Effector CD4-positive, alpha-beta T cell (primary cell): ENCODE results near the gene ECSCR.
"Not testable (repeated sequence)": the region's sequence is repeated elsewhere in the genome, so short reads cannot be mapped to it uniquely, and the experiment has no call there.

ENCODE experiments used
- DNase-seq: peaks from one replicate; pipeline ENCODE4 v3.0.0-alpha.2; 2020
- total RNA-seq: gene quantifications from one replicate; lab custom pipeline; 2026; lab: John Stamatoyannopoulos, UW

ECSCR gene, protein sequence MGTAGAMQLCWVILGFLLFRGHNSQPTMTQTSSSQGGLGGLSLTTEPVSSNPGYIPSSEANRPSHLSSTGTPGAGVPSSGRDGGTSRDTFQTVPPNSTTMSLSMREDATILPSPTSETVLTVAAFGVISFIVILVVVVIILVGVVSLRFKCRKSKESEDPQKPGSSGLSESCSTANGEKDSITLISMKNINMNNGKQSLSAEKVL
- total RNA-seq, result 0.56 reads per million

DNA sequence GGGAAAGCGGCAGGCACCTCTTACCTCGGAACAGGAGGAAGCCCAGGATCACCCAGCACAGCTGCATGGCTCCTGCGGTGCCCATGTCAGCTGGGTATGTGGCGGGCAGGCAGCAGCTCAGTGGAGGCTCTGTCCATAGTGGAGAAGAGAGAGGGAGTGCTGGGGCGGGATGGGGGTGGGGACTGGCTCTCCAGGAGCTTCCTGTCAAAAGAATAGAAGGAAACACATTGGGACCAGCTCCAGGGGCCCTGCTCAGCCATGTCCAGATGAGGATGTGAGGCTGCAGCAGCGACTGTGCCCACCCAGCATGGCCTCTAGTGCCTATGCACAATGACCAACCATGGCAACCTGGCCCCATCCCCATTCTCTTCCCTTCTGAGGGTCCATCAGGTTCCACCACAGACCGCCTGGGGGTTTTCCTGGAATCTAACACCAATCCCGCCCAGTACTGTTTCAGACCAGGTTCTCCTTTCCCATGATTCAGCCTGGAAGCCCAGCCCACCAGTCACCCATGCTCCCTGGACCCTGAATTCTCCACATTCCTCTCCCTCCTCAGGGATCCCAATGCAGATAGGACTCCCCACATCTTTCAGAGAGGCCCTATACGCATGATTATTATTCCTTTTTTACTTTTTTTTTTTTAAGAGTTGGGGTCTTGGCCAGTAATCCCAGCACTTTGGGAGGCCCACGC is at the start of gene ECSCR:
Gene ECSCR (minus strand): TSS at position 158 of the 691 bp plus-strand sequence. CDS start 73 bp downstream, at position 85.
- DNase-seq, result no peak

DNA sequence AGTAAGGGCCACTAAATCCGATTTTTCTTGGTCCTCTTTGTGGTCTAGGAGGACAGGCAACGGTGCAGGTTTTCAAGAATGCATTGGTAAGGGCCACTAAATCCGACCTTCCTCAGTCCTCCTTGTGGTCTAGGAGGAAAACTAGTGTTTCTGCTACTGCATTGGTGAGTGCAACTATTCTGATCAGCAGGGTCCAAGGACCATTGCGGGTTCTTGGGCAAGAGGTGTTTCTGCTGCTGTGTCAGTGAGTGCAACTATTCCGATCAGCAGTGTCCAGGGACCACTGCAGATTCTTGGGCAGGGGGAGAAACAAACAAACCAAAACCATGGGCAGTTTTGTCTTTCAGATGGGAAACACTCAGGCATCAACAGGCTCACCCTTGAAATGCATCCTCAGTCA is 42.2 kb upstream of the ECSCR start:
- DNase-seq, result not testable (repeated sequence)

DNA sequence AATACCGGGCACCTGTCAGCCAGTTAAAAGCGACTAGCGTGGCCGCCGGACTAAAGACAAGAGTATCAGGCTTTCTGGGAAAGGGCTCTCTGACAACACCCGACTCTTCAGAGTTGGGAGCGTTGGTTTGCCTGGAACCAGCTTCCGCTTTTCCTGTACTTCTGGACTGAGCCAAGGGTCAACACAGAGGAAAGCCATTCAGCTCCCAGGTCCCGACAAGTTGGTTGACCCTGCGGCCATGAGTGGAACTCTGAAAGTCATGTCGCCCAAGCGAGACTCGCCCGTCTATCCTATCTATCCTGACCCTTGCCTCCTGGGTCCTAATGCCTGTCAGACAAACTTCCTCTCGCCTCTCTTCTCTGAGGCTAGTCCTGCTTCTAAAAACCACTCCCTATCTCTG is 41.3 kb upstream of the ECSCR start:
- not testable (repeated sequence) for DNase-seq

DNA sequence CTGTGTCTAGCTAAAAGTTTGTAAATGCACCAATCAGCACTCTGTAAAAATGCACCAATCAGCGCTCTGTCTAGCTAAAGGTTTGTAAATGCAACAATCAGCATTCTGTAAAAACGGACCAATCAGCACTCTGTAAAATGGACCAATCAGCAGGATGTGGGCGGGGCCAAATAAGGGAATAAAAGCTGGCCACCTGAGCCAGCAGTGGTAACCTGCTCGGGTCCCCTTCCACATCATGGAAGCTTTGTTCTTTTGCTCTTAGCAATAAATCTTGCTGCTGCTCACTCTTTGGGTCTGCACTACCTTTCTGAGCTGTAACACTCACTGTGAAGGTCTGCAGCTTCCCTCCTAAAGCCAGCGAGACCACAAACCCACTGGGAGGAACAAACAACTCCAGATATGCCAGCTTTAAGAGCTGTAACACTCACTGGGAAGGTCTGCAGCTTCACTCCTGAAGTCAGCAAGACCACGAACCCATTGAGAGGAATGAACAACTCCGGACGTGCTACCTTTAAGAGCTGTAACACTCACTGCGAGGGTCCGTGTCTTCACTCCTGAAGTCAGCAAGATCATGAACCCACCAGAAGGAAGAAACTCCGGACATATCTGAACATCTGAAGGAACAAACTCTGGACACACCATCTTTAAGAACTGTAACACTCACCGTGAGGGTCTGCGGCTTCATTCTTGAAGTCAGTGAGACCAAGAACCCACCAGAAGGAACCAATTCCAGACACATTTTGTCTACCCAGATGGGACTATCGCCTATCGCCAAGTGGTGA is 40.7 kb upstream of the ECSCR start:
- not testable (repeated sequence) for DNase-seq

DNA sequence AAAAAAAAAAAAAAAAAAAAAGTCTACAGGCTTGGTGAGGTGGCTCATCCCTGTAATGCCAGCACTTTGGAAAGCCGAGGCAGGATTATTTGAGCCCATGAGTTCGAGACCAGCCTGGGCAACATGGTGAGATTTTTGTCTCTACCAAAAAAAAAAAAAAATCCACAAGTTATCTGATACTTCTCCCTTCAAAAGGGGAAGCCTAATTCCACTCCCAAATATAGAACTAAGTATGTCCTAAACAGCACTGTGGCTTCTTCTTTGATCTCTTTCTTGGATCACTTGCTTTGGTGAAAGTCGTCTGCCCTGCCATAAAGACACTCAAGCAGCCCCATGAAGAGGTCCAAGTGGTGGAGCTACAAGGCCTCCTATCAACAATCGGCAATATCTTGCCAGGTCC is 38.8 kb upstream of the ECSCR start:
- no peak for DNase-seq

DNA sequence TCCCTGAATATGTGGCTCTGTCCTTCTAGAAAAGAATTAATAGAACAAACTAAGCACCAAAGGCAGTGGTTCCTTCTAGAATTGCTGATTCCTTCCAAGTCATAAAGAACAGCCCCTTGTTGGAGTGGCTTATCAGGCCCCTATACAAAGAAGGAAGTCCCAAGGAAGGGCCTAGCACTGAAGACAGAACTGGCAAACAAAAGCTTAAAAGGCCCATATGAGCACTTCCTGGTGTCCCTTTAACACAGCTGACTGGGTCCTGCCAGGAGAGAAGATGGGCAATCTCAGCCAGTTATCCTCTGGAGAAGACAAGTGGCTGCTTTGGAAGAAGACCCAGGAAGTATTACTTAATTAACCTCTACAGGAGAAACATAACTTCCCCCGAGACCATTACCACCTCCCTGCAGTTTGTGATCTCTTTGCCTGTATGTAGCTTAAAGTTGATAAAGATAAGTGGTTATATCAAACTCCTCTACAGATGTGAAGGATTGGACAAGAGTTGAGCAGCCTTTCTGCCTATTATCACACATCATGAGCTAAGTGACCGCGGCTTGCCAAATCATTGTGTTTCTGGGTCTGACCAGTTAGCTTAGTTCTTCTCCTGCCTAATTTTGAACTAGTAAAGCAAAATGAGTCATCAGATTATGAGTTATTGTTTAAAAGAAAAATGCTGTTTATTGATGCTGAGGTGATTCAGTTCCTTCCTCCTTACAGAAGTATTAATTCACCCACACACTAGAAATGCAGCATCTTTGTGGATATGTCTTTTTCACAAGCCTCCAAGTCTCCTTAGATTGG is 33.3 kb upstream of the ECSCR start:
- no peak for DNase-seq

DNA sequence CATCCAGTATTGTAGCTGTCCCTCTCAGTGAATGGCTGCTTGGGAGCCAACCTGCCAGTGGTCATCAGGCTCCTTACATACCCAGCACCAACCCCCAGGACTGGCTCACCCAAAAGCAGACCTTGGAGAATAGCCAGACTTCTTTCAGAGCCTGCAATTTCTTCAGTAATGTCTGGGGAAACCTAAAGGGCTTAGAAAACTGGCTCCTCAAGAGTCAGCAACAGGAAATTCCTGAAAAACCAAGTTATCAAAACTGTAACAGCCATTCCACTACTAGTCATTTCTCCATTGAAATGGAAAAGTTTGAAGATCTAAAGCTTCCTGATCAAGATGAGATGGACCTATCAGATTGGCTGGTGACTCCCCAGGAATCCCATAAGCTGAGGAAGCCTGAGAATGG is 32.3 kb upstream of the ECSCR start:
- no peak for DNase-seq

DNA sequence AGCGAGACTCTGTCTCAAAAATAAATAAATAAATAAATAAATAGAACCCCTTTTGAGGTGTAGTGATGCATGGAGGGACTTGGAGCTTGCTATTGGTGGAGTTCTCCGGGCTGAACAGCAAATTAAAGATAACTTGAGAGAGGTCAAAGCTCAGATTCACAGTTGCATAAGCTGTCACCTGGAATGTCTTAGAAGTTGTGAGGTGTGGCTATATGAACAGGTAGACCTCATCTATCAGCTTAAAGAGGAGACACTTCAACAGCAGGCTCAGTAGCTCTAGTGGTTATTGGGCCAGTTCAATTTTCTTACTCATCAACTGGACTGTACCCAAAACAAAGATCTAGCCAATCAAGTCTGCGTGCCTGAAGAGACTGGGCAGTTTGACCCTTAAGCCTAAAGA is 31.7 kb upstream of the ECSCR start:
- DNase-seq, result no peak

DNA sequence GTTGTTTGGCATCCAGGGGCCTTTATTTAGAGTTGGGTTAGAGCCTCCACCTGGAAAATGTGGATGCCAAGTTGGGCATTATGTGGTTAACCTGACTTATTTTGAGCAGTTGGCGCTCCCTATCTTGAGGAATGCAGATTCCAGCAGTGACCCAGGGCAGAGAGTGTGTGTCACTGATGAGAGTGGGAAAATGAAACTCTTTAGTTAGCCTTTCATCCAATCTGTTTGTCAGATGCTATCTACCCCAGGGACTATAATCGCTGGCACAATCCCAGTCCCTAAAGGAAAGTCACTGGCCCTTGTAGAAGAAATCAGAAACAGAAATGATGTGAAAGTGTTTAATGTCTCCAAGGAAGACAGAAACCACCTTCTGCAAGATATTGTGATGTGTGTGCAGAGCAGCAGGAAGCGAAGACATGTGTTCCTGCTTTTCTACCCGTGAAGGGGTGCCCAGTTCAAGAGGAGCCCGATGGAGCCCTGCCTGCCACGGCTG is 30.2 kb upstream of the ECSCR start:
- DNase-seq, result no peak

DNA sequence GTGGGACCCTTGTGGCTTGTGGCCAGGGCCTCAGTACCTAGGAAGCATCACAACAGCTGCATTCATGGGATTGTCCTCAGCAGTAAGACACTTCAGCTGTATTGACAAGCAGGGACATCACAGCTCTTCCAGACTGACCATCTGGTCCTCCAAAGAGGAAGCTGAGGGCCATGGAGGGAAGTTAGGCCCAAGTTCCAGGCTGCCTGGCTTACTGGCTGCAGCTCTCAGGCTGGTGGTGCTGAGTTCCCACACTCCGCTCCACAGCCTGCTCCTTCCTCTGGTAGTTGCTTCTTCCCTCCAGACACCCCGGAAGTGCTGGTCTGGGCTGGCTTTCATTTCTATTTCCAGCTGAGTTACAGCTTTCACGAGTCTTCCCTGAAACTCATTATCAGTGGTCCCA is 25.7 kb upstream of the ECSCR start:
- DNase-seq, result no peak

DNA sequence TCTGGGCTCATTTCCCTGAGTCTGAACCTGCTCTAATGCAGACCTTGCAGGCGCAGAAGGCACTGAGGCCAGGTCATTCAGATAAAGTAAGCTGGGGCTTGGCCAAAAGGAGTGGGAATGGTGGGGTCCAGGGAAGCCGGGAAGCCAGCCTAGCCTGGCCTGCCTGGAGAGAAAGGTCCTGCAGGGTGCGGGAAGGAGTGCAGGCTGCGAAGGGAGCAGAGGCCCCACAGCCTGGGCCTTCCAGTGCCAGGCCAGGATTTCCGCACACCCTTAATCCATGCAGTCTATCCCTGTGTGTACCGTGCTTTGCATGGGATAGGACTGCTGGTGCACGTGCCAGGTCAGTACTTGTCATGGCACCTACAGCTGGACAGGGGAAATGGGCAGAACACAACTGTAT is 23.7 kb upstream of the ECSCR start:
- no peak for DNase-seq

DNA sequence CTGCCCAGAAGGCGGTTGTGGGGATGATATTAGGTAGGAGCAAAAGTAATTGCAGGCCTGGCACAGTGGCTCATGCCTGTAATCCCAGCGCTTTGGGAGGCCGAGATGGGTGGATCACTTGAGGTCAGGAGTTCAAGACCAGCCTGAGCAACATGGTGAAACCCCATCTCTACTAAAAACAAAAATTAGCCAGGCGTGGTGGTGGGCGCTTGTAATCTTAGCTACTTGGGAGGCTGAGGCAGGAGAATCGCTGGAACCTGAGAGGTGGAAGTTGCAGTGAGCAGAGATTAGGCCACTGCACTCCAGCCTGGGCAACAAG is 20.3 kb upstream of the ECSCR start:
- not testable (repeated sequence) for DNase-seq

DNA sequence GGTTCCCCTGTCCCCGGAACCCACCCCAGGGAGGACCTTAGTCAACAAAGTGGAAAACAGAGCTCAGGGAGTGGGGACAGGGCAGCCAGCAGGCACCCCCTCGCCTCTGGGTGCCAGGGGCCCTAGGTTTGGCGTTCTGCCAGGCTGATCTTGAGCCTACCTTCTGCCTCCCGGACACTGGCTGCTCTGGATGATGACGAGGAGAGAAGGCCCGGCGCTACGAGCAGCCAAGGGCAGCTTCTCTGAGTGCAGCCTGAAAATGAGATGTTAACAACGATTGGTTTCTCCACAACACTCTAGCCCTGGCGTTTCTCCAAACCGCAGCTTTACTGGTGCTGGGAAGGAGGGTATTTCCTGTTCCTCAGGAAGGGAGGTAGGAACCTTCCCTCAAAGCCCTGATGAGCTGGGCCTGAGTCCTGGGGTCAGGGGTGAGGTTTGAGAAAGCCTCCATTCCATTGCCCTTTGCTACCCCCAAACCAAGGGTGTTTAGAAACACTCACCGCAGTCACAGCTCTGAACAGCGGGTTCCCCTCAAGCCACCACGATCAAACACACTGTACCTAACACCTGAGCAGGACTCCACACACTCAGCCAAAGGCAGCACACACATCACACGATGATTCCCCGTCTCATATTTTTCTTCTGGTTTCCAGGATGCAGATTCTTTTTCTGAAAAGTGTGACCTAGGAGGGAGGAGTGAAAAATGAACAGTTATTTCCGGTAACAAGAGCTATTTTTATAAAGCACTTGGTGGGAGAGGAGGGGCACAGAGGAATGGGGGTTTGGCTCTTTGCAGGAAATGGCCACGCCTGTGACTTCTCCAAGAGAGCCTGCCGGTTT is 19.7 kb upstream of the ECSCR start, which contains the start of gene STING1:
Gene STING1 (minus strand): TSS at position 709 of the 840 bp plus-strand sequence. CDS start 1,054 bp downstream, outside the sequence.
- peak; percentile 48 for DNase-seq

DNA sequence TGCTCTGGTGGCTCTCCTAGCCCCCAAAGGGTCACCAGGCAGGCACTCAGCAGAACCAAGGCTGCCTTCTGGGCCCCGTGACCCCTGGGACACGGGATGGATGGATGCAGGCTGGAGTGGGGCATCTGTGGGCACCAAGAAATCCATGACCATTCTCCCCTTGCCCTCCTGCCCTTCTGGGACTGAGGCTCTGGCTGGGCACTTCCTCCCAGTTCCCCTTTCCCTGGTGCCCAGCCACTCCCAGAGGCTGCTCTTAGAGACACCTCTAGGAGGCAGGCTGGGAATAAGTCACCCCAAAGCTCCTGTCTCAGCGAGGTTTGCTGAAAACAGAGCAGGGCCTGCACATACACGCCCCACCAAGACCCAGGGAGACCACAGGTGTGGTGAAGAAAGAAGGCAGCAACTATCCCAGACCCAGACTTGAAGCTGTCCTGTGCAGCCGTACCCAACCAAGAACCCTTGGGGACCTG is 19.1 kb upstream of the ECSCR start:
- DNase-seq, result no peak

DNA sequence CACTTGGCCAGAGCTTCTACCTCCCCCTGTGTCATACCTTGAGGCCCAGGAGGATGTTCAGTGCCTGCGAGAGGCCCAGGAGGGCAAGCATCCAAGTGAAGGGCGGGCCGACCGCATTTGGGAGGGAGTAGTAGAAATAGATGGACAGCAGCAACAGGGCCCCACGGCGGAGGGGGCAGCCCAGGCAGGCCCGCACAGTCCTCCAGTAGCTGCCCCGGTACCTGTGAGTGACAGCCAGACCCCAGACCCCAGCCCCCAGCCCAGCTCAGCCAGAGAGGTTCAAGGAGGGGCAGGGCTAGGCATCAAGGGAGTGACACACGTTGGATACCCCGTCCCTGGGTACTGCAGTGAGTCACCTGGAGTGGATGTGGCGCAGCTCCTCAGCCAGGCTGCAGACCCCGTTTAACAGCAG is 18.6 kb upstream of the ECSCR start:
- DNase-seq, result peak; percentile 22

DNA sequence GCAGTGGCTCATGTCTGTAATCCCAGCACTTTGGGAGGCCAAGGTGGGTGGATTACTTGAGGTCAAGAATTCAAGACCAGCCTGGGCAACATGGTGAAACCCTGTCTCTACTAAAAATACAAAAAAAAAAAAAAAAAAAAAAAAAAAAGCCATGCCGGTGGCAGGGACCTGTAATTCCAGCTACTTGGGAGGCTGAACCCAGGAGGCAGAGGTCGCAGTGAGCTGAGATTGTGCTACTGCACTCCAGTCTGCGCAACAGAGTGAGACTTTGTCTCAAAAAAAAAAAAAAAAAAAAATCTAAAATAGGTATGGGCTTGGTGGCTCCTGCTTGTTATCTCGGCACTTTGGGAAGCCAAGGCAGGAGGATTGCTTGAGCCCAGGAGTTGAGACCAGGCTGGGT is 17.2 kb upstream of the ECSCR start:
- not testable (repeated sequence) for DNase-seq

DNA sequence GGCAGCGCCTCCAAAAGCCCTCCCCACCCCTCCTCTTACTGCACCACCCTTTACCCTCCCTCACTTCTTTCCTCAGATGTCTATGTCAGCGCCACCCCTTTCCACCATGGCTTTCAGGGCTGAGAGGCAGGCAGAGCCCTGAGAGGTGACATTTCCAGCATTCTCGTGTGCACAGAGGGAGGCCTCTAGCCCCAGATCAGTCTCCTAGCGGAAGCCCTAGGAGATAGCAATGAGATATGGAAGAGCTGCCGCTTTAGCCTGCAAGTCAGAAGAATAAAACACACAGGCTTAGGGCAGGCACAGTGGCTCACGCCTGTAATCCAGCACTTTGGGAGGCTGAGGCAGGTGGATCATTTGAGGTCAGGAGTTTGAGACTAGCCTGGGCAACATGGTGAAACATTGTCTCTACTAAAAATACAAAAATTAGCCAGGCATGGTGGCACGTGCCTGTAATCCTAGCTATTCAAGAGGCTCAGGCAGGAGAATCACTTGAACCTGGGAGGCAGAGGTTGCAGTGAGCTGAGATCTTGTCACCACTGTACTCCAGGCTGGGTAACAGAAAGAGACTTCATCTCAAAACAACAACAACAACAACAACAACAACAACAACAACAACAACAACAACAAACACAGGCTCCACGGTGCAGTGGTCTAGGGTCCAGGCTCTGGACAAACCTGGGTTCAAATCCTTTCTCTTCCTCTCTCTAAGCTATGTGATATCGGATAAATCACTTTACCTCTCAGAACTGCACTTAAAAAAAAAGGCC is 16.3 kb upstream of the ECSCR start:
- not testable (repeated sequence) for DNase-seq

DNA sequence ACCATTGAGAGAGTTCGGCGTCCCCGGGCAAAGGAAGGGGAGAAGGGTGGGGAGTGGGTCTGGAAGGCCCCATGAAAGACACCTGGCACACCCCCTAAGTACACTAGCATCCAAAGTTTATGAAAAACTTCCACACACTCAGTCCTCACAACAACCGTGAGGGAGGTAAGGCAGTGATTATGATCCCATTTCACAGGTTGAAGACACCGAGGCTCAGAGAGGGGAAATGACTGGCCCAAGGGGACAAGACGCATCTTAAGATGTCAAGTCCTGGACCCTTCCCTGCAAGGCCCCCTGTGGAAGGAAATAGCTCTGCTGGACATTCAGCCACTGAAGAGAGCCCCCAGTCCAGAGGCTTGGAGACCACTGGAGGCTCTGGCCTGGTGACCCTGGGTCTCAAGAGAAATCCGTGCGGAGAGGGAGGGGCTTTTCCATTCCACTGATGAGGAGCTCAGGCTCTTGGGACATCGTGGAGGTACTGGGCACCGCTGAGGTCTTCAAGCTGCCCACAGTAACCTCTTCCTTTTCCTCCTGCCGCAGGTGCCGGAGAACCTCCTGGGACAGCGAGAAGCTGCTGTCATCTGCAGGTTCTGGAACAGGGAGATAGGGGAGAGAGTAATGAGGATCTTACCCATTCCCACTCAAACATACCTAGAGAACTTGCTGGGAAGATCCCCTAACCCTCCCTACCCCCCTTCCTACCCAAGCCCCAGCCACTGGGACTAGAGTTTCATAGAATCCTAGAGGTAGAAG is 13.5 kb upstream of the ECSCR start:
- no peak for DNase-seq

DNA sequence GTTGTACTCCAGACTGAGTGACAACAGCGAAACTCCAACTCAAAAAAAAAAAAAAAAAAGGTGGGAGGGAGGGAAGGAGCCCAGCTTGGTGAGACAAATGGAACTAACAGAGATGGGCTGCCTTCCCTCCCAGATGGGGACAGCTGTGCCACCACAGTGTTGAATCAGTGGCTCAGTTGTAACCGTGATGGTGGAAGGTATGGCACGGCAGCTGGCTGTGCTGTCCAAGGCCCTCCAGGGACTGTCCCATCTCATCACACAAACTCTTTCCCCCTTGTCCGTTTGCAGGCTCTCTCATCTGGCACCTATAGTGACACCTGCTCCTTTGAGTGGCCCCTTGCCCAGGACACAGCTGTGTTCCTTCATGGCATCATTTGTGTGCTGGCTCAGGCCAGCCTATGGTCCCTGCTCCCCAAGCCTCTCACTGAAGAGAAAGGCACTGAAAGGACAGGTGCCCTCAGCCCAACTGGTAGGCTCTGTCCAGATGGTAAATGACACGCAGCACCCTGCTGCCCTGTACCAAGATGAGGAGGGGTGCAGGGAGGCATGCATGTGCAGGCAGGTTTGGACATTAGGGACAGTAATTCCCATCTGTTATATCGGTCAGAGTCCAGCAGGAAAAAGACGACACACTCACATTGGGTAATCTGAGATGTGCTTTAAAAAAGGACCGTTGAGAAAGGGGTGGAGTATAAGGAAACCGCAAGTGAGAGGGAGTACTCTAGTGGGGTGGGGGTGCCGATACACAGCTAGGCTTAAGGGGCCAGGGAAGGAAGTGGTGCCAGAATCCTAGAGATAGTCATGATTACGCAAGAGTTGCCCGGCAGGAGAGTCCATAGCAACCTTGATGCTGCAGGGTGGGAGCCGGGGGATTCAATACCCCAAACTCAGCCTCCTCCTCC is 12.6 kb upstream of the ECSCR start:
- DNase-seq, result no peak
